Nephron (organoid): ENCODE measurements around the gene MS4A1.
A peak's percentile ranks its signal among the peaks of the same experiment; 100 is the strongest.

Source experiments
- H3K27ac Mint-ChIP-seq, 3 experiments: 2 replicates each; pipeline ENCODE4 v1.8.0; 2020; ENCODE audit warnings: mixed read lengths in 3 of 3, mild to moderate bottlenecking in 2 of 3, moderate library complexity in 1 of 3
- H3K27me3 Mint-ChIP-seq: 2 replicates; pipeline ENCODE4 v1.8.0; 2021; ENCODE audit warnings: low read depth, mild to moderate bottlenecking, moderate library complexity, mixed read lengths
- H3K36me3 Mint-ChIP-seq: 2 replicates; pipeline ENCODE4 v1.8.0; 2020; ENCODE audit warnings: low read depth, mixed read lengths
- H3K4me1 Mint-ChIP-seq: 2 replicates; pipeline ENCODE4 v1.8.0; 2020; ENCODE audit warnings: mixed read lengths
- H3K4me3 Mint-ChIP-seq, 3 experiments: 2 replicates each; pipeline ENCODE4 v1.8.0; 2020; ENCODE audit warnings: mild to moderate bottlenecking in 3 of 3, mixed read lengths in 3 of 3, moderate library complexity in 2 of 3
- H3K9me3 Mint-ChIP-seq: 2 replicates; pipeline ENCODE4 v1.8.0; 2020; ENCODE audit warnings: mixed read lengths
- TF ChIP-seq, protein P1 (sequence below), 3 experiments: fragments of 200-600 bp; sonication (generic); IDR thresholded peaks; one replicate each; pipeline ENCODE4 v1.5.0; 2021; ENCODE audit warnings: antibody characterized with exemption in 3 of 3; ENCODE audit not compliant: unreplicated experiment in 3 of 3

Gene MS4A1

DNA sequence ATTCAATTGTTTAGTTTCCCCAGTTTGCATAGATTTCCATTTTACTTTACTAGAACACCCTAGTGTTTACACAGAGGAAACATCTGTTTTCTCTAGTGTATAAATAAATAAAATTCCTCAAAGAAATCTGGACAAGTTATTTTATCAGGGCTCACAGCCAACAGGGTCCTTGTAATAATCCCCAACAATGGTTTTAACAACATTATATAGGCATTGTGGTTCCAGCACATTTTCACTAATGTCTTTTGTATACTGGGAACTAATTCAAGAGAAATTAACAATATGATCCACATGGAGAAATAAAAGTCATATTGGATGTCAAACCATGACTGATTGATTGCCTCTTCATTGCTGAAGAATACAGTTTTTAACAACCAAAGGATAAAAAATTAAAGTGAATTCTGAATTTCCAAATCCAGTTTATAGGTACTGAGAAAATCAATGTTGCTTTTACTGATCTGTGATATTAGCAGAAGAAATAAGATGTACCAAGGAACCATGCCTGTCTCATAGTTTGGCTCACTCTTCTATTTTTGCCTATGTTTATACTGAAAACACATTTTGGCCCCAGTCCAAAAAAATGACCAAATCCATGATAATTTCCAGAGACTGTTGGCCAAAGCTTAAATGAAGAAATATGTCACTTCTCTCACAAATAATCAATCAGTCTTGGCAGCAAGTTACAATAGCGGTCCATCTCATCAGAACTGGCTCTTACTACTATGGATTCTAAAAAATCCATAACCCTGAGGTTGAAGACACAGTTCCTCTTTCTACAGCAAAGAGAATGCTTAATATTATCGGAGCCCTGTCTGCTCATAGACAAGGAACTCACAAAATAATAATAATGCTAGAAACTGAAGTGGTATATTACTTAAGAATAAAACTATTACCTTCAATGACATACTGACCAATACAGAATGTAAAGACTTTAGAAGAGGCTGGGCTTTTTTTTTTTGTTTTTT is 58.1 kb downstream of the MS4A1 start:
- no peak overlapping the region for H3K4me3 Mint-ChIP-seq
- H3K9me3 Mint-ChIP-seq, result peaks cover 9% of the 10 kb centered on the region
- H3K4me1 Mint-ChIP-seq, result peaks cover 36% of the 10 kb centered on the region
- H3K27ac Mint-ChIP-seq, result peak overlapping the region in 2 of 3 experiments; percentile 75 to 87
- TF ChIP-seq, protein P1, sequence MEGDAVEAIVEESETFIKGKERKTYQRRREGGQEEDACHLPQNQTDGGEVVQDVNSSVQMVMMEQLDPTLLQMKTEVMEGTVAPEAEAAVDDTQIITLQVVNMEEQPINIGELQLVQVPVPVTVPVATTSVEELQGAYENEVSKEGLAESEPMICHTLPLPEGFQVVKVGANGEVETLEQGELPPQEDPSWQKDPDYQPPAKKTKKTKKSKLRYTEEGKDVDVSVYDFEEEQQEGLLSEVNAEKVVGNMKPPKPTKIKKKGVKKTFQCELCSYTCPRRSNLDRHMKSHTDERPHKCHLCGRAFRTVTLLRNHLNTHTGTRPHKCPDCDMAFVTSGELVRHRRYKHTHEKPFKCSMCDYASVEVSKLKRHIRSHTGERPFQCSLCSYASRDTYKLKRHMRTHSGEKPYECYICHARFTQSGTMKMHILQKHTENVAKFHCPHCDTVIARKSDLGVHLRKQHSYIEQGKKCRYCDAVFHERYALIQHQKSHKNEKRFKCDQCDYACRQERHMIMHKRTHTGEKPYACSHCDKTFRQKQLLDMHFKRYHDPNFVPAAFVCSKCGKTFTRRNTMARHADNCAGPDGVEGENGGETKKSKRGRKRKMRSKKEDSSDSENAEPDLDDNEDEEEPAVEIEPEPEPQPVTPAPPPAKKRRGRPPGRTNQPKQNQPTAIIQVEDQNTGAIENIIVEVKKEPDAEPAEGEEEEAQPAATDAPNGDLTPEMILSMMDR (IDR thresholded peaks at IDR 0.05; ENCODE audit: unreplicated experiment in 3 of 3), result no peak
- H3K36me3 Mint-ChIP-seq, result no peaks in the 10 kb centered on the region
- H3K27me3 Mint-ChIP-seq, result no peaks in the 10 kb centered on the region

DNA sequence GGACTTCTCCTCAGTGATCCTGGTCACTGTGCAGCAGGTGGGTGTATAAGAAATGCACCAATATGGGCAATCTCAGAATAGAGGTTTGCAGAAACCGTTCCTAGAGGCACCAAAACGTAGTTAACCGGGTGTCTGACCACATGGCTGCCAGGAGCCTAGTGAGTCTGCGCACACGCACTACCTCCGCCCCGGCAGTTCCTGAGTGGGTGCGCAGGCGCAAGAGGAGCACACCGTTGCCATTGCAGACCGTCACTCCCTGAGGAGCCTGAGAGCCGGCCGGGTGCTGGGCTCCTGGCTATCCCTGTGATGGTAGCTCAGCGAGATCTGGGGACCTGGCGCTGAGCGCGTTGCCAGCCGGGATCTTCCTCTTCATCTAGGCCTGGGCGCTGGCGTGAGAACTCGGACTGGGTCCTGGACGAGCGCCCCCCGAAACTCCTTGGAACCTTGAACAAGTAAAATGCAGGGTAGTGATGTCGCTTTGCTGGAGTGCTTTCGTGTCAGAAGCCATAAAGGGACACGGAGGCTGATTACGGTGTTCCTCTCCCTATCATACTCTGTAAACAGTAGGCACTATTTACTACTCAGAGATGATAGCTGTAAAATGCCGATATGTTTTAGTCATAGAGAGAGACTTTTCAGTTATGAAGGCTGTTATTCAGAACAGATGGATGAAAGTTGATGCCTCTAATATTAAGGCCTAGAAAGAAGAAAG is 59.7 kb downstream of the MS4A1 start, which contains the start of gene MS4A13:
Gene MS4A13, plus strand, starts transcription at position 249 of the 712 bp plus-strand sequence. CDS start 2,692 bp downstream, outside the sequence.
- H3K27me3 Mint-ChIP-seq, result no peaks in the 10 kb centered on the region
- TF ChIP-seq, protein P1 (IDR thresholded peaks at IDR 0.05; ENCODE audit: unreplicated experiment in 3 of 3), result no peak
- H3K4me1 Mint-ChIP-seq, result peaks cover 30% of the 10 kb centered on the region
- H3K9me3 Mint-ChIP-seq, result peaks cover 11% of the 10 kb centered on the region
- H3K4me3 Mint-ChIP-seq, result no peak within 1 kb of the TSS
- no peaks in the 10 kb centered on the region for H3K36me3 Mint-ChIP-seq
- H3K27ac Mint-ChIP-seq, result peak within 1 kb of the TSS in 2 of 3 experiments; percentile 75 to 87
